Neural progenitor cell (in vitro differentiated cells): ENCODE data around the gene AUTS2.

ENCODE experiments used
- EZH2 ChIP-seq: fragments of 200-600 bp; sonication (generic); IDR thresholded peaks from 2 replicates; pipeline ENCODE4 v1.6.1; 2017; ENCODE audit warnings: antibody characterized with exemption, mild to moderate bottlenecking, moderate library complexity
- TF ChIP-seq, protein P1 (sequence below): fragments of 200-600 bp; sonication (generic); IDR thresholded peaks from 2 replicates; pipeline ENCODE4 v1.5.1; 2017; ENCODE audit warnings: antibody characterized with exemption, mild to moderate bottlenecking

DNA sequence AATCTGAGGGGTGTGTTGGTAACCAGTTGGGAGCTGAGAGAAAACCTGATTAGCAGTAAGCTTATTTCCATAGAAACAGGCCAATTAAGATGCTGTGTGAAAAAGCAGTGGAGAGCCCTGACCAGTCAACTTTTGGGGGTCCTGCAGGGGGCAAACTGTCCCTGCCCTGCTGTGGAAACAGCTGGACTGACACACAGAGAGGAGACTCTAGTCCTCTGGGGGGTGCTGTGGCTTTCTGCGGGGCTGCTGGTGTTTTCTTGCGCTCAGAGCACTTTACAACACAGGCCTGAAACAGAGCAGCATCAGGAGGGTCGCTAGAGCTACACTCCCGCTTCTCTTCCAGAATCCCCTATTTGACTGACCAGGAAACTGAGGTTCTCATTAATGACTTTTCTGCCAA is 986.8 kb downstream of the AUTS2 start:
- TF ChIP-seq, protein P1, sequence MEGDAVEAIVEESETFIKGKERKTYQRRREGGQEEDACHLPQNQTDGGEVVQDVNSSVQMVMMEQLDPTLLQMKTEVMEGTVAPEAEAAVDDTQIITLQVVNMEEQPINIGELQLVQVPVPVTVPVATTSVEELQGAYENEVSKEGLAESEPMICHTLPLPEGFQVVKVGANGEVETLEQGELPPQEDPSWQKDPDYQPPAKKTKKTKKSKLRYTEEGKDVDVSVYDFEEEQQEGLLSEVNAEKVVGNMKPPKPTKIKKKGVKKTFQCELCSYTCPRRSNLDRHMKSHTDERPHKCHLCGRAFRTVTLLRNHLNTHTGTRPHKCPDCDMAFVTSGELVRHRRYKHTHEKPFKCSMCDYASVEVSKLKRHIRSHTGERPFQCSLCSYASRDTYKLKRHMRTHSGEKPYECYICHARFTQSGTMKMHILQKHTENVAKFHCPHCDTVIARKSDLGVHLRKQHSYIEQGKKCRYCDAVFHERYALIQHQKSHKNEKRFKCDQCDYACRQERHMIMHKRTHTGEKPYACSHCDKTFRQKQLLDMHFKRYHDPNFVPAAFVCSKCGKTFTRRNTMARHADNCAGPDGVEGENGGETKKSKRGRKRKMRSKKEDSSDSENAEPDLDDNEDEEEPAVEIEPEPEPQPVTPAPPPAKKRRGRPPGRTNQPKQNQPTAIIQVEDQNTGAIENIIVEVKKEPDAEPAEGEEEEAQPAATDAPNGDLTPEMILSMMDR = peak; percentile 63
- no peak for TF ChIP-seq EZH2
